GM21717 (cell line): ENCODE results near the gene INTS7.

ENCODE experiments used
- ATAC-seq: cut with Tn5 transposase; IDR thresholded peaks from one replicate; pipeline ENCODE4 v1.9.1; 2021; ENCODE audit warnings: mild to moderate bottlenecking, moderate library complexity; ENCODE audit not compliant: unreplicated experiment

INTS7 gene

GRCh38 chr1:211910913-211911485 lies 124.4 kb downstream of the INTS7 start:
- no peak for ATAC-seq

GRCh38 chr1:211910113-211910884 lies 125.1 kb downstream of the INTS7 start:
- no peak for ATAC-seq

DNA sequence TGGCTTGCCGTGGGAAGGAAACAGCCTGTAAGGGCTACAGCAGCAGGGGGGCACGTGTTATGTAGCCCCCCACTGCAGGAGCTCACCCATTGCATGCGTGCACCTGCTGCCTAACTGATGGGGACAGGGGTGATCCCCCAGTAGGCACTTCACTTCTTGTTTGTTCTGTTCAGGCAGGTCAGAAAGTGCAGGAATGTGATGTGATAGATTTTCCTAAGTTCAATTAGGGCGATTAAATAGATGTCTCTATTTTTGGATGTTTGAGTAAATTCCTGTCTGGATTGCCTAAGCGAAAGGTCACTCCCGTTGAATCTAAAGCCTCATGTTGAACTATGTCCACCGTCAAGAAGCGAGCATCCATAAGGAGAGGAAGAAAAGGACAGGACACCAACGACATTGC lies 126.0 kb downstream of the INTS7 start:
- no peak for ATAC-seq

DNA sequence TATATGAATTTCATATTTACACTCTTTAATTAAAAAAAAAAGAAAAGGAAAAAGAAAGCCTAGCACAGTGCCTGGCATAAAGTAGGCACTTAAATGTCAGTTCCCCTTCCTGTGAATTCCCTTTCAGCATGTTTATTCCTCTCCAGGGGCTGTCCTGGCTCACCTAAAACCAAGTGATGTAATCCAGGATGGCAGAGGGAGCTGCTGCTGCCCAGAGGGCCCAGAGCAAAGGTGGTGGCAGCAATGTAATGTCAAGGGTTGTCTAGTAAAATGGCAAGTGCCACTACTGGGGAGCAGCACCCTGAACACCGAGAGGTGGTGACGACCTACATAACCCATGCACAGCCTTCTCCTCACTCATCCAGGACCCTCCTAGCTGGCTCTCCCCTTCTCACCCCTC lies 126.4 kb downstream of the INTS7 start:
- ATAC-seq = no peak

DNA sequence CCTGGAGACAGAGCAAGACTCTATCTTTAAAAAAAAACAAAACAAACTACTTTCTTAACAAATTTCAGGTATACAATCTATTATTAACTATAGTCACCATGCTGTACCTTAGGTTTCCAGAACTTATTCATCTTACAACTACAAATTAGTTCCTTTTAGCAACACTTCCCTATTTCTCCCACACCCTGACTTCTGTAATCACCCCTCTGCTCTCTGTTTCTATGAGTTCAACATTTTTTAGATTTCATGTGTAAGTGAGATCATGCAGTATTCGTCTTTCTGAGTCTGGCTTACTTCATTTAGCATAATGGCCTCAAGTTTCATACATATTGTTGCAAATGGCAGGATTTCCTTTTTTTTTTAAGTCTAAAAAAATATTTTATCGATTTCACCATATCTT lies 126.9 kb downstream of the INTS7 start:
- ATAC-seq = peak; percentile 83

- no peak for ATAC-seq
Observed at GRCh38 chr1:211903490-211904245, 131.7 kb downstream of the INTS7 start.

DNA sequence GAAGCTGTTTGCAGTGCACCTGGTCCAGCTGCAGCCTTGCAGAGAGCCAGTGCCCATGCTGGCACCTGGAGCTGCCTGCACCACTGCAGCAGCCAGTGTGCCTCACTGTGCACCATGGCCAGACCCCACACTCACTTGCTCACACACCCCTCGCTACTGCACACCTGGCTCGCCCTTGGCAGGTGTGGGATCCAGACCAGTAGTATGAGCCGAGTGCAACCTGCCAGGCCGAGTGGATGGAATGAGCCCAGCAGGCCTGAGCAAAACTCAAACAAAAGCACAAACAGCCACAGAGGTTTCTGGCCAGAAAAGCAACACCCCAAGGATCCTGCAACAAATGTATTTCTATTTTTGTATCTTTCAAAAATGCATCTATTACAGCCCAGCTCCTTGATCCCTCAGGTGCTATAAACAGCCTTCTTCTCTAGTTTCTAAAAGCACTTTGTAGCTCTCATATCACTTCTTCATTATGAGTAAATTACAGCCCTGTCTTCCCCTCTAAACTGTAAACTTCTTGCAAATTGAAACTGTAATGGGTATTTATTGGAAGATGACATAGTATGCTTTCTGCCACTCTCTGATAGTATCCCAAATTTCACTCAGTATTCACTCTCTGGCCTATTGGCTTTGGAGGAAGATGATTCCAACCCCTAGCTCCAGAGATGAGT lies 132.6 kb downstream of the INTS7 start:
- ATAC-seq = no peak

DNA sequence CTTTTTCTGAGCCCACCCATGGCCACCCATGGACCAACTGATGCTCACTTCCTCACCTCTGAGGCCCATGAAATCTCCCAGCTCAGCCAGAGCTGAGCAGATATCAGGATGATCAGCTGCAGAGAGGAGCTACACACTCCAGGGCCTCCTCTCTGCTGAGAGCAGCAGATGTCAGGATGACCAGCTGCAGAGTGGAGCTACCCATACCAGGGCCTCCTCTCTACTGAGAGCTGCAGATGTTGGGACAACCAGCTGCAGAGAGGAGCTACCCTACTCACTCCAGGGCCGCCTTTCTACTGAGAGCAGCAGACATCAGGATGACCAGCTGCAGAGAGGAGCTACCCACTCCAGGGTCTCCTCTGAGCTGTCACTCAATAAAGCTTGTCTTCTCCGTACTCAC lies 133.4 kb downstream of the INTS7 start:
- ATAC-seq = no peak

GRCh38 chr1:211900441-211900840 lies 134.9 kb downstream of the INTS7 start:
- no peak for ATAC-seq

GRCh38 chr1:211896958-211897357 lies 138.4 kb downstream of the INTS7 start:
- ATAC-seq = no peak

DNA sequence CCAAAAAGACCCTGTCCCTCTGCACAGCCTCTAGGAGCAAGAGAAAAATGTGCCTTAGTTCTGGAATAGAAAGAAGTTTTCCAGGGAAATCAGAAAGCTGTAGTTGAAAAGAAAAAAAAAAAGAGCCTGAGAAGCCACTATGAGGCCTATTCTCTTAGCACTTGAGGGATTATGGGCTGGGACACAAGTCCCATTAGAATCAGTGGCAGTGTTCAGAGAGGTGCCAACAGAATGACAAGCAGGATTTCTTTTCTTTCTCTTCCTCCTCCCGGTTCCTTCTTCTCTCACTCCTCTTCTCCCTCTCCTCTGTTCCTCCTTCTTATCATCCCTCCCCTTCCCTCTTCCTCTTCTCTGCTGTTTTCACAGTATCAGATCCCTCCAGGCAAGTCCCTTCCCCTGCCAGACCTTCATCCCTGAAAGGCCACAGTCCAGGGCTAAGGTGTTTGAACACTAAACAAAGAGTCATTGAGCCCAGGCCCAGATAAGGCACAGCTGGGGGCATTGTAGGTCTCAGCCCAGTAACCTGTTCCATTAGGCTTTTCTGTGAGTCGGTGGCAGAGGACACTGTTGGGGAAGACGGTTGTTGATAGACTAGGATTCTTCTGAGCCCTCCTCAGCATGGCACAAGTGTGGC lies 140.1 kb downstream of the INTS7 start:
- no peak for ATAC-seq

GRCh38 chr1:211894312-211894711 lies 141.0 kb downstream of the INTS7 start:
- no peak for ATAC-seq

GRCh38 chr1:211893260-211893659 lies 142.1 kb downstream of the INTS7 start:
- ATAC-seq = no peak

DNA sequence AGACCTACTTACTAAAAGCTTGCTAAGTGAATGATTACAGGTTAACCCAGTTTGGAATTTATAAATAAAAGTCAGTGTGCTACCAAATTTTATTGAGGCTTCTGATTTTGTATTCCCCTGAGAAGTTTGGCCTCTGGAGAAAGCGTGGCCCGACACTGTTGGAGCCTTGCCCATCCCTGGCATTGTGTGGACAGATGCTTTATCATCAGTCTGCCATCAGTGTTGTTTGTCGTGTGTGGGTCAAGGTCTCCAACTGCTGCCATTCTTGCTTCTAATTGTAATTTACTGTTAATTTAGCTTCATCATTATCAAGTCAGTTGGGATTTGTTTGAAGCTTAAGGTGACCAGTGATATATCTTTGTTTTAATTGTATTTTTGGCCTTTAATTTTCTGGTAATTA lies 142.8 kb downstream of the INTS7 start:
- ATAC-seq = no peak

DNA sequence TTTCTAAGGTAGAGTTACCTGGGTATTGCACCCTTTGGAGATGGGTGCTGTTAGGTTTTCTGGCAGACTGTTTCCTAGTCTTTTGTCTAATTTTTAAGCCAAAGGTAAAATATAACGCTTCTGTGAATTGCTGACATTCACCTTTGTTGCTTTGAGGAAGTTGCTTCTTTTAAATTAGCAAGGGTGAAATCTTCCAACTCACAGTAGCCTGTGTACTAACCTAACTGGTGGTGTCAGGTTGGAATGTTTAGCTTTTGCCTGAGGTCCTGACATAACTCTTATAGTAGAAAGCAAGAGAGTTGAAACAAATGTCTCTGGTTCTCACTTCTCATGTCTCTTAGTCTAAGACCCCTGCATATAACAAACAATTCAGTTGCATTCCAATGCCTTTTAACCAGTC lies 143.6 kb downstream of the INTS7 start:
- no peak for ATAC-seq
